Thoracic aorta (tissue), 2 donors: ENCODE results near the gene CLRN3. TPM values are rescaled to one million over a fixed set of nuclear protein-coding genes. Genes with fewer than 3 reads are reported as not detected.

Experiments used
- ATAC-seq: fragments of 150-250 bp; one replicate; pipeline ENCODE4 v1.8.0; 2017; ENCODE audit warnings: low read depth; ENCODE audit not compliant: insufficient number of reproducible peaks, low FRiP score
- DNase-seq: peaks from one replicate; pipeline ENCODE4 v3.0.0-alpha.2; 2020; ENCODE audit warnings: low spot score
- H3K27ac ChIP-seq, 2 donors: fragments of 200-600 bp; sonication (generic); 1 replicate in 1 of 2; 2 replicates in 1 of 2; pipeline ENCODE4 v1.5.1; 2016; ENCODE audit warnings: mild to moderate bottlenecking in 2 of 2, moderate library complexity in 2 of 2
- H3K27me3 ChIP-seq: fragments of 200-600 bp; sonication (generic); replicated peaks from 2 replicates; pipeline ENCODE4 v1.6.0; 2016; ENCODE audit warnings: mild to moderate bottlenecking; ENCODE audit not compliant: insufficient read depth
- H3K36me3 ChIP-seq: fragments of 200-600 bp; sonication (generic); one replicate; pipeline ENCODE4 v1.5.1; 2016
- H3K4me1 ChIP-seq, 2 donors: fragments of 200-600 bp; sonication (generic); 1 replicate in 1 of 2; 2 replicates in 1 of 2; pipeline versions ENCODE4 v1.5.1 to v1.6.0; 2016; ENCODE audit warnings: low read depth in 2 of 2, mild to moderate bottlenecking in 1 of 2; ENCODE audit not compliant: control insufficient read depth in 1 of 2
- H3K4me3 ChIP-seq: fragments of 200-600 bp; sonication (generic); 2 replicates; pipeline ENCODE4 v1.5.1; 2016; ENCODE audit warnings: mild to moderate bottlenecking
- H3K9me3 ChIP-seq: fragments of 200-600 bp; sonication (generic); 2 replicates; pipeline ENCODE4 v1.5.1; 2016
- total RNA-seq, 2 donors: library from RNA; depleted of rRNA; stranded (reverse); fragments of >200 nt; gene quantifications; one replicate each; pipeline versions ENCODE4 v1.1.0 to v1.2.3, GENCODE V29; 2016
- TF ChIP-seq, protein P1 (sequence below): fragments of 200-600 bp; sonication (generic); IDR thresholded peaks from one replicate; pipeline ENCODE4 v1.5.1; 2019; ENCODE audit warnings: antibody characterized with exemption

CLRN3 gene
- total RNA-seq, 2 donors from 2014 or later: not detected

DNA sequence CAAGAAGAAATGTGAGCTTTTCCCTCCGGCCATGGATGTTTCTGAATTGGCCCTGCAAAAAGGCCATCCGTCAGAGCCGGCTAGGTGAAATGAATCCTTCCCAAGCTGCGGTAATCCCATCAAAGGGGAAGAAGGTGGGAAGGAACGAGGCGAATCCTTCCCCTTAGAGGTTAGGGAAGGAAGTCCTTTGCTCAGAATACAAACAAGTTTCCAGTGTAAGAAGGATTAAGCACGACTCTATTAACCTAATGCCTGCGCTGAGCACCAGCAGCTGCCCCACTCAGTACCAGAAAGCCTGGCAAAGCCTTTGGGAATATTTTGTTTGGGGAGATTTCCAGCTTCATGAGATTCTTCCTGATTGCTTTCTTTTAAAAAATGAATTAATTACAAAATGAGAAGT is 42.8 kb downstream of the CLRN3 start:
- Histone ChIP-seq H3K4me3 (no peak overlapping the region), H3K4me1 (no peaks in the 10 kb centered on the region), H3K9me3 (no peaks in the 10 kb centered on the region), H3K27ac (no peak overlapping the region), H3K27me3 (no peaks in the 10 kb centered on the region), H3K36me3 (no peaks in the 10 kb centered on the region)
- TF ChIP-seq, protein P1, sequence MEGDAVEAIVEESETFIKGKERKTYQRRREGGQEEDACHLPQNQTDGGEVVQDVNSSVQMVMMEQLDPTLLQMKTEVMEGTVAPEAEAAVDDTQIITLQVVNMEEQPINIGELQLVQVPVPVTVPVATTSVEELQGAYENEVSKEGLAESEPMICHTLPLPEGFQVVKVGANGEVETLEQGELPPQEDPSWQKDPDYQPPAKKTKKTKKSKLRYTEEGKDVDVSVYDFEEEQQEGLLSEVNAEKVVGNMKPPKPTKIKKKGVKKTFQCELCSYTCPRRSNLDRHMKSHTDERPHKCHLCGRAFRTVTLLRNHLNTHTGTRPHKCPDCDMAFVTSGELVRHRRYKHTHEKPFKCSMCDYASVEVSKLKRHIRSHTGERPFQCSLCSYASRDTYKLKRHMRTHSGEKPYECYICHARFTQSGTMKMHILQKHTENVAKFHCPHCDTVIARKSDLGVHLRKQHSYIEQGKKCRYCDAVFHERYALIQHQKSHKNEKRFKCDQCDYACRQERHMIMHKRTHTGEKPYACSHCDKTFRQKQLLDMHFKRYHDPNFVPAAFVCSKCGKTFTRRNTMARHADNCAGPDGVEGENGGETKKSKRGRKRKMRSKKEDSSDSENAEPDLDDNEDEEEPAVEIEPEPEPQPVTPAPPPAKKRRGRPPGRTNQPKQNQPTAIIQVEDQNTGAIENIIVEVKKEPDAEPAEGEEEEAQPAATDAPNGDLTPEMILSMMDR: no peak
- ATAC-seq: no peak
- no peak for DNase-seq

DNA sequence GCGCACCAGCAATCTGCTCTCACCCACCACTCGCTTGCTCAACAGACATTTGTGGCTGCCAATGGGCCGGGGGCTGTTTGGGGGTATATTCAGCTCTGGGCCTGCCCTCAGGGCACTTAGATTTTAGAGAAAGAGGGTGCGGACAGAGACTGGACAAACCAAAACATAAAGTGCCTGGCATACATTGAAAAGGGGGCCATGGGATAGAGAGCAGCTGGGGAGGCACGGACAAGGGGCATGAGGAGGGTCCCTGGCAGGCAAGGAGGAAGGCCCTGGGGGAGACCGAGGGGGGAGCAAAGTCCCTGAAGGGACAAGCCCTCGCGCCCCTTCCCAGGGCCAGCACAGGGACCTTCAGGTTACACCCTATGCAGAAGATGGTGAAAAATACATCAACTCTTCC is 43.5 kb downstream of the CLRN3 start:
- Histone ChIP-seq H3K27me3 (no peaks in the 10 kb centered on the region), H3K4me3 (no peak overlapping the region), H3K27ac (no peak overlapping the region), H3K4me1 (no peaks in the 10 kb centered on the region), H3K36me3 (no peaks in the 10 kb centered on the region), H3K9me3 (no peaks in the 10 kb centered on the region)
- TF ChIP-seq, protein P1: no peak
- ATAC-seq (no peak), DNase-seq (no peak)

DNA sequence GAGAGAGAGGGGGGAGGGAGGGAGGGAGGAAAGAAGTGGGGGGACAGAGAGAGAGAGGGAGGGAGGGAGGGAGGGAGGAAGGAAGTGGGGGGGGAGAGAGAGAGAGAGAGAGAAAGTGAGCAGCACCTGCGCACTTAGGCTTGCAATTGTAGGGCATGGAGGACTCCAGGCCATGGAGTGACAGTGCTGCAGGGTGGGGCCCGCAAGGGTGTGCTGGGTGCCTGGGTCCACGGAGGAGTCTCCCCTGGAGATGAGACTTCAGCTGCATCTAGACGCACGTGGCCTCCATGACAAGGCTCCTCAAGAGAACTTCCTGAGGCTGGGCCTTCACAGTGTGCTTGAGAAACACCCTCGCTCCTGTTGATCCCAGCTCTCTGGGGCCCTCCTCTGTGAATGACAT is 44.5 kb downstream of the CLRN3 start:
- Histone ChIP-seq H3K27me3 (no peaks in the 10 kb centered on the region), H3K4me3 (no peak overlapping the region)
- DNase-seq: no peak

DNA sequence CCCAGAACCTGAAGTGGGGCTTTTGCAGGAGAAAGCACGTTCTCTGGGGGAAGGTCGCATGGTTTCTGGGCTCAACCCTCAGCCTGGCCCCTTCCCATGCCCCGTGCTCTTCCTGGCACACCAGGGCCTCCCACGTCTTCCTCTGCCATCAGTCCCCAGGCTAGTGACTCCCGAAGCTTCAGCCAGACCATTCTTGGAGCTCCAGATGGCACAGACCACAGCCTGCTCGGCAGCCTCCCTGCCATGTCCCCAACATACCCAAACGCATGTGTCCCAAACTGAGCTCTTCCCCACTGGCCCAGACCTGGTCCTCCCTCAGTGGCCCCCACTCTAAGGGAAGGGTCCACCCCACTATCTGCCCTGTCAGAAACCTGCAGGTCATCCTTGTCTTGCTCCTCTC is 47.0 kb downstream of the CLRN3 start:
- DNase-seq: no peak
- no peaks in the 10 kb centered on the region for H3K9me3 ChIP-seq
- TF ChIP-seq, protein P1: no peak
- H3K27ac ChIP-seq: no peak overlapping the region
- no peaks in the 10 kb centered on the region for H3K4me1 ChIP-seq
- ATAC-seq: no peak
- no peaks in the 10 kb centered on the region for H3K27me3 ChIP-seq
- no peak overlapping the region for H3K4me3 ChIP-seq
- no peaks in the 10 kb centered on the region for H3K36me3 ChIP-seq

More for the DNA sequence above, 44.5 kb downstream of the CLRN3 start:
- ATAC-seq: no peak
- TF ChIP-seq, protein P1: no peak
- Histone ChIP-seq H3K27ac (no peak overlapping the region), H3K36me3 (no peaks in the 10 kb centered on the region), H3K9me3 (no peaks in the 10 kb centered on the region), H3K4me1 (no peaks in the 10 kb centered on the region)

DNA sequence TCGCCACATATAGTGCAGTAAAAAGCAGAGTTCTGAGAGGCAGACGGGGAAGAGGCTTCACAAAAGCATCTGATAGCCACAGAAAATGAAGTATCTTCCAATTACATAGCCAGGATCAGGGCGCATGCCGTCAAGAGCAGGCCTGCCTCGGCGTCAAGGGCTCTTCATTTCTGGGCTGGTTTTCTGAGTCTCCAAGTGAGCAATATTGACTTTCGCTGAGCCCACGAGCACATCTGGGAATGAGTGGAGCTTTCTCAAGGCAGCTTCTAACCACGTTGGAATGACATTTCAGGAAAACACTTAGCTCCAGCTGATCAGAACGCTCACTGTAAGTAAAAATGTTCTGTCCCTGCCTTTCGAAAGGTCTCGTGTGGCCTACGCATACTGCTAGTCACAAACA is 51.9 kb downstream of the CLRN3 start:
- Histone ChIP-seq H3K9me3 (no peaks in the 10 kb centered on the region), H3K27ac (no peak overlapping the region), H3K36me3 (no peaks in the 10 kb centered on the region), H3K4me3 (no peak overlapping the region), H3K4me1 (no peaks in the 10 kb centered on the region), H3K27me3 (no peaks in the 10 kb centered on the region)
- ATAC-seq (no peak), DNase-seq (no peak)
- TF ChIP-seq, protein P1: no peak
